Measurements from ENCODE around the gene TLE6. TPM values are rescaled to one million over a fixed set of nuclear protein-coding genes. Genes with fewer than 3 reads are reported as not detected.

The TLE6 gene
- total and polyA plus RNA-seq, 2 of the 13 experiments (the other 11 are each of a cell fraction or from before 2014, with no cell fraction given), result 0.24 to 5.5 TPM

- peaks cover 18% of the 10 kb centered on the region for H3K4me1 ChIP-seq (ENCODE audit: insufficient read depth, low read length)
- H3K9me3 ChIP-seq (ENCODE audit: low read length), result no peaks in the 10 kb centered on the region
- CTCF ChIA-PET (ENCODE audit: low intra/inter-chr PET ratio, low total read pairs), result no interaction called here
- no peaks in the 10 kb centered on the region for H3K36me3 ChIP-seq (replicated peaks in 1 of 2; ENCODE audit: control insufficient read depth in 1 of 2, insufficient read depth in 2 of 2, low read length in 2 of 2)
- intact Hi-C loops (cut with micrococcal nuclease; ENCODE audit: unreplicated experiment), result no loop called here
- no peak overlapping the region for H3K27ac ChIP-seq (ENCODE audit: extremely low read length, insufficient read depth, low read length)
- DNase-seq (ENCODE audit: low spot score), result no peak
- POLR2A ChIA-PET, result no interaction called here
- no peak overlapping the region for H3K4me2 ChIP-seq (ENCODE audit: low read depth, low read length)
- no peak overlapping the region for H2AFZ ChIP-seq (ENCODE audit: low read length)
- ATAC-seq, result no peak
- WGBS (ENCODE audit: low lambda C conversion rate), result 56% methylated on average over 5 of the region's 6 CpGs
- no peaks in the 10 kb centered on the region for H4K20me1 ChIP-seq (ENCODE audit: insufficient read depth, low read length)
- H3K27me3 ChIP-seq (ENCODE audit: control insufficient read depth in 1 of 2, insufficient read depth in 2 of 2, low read length in 2 of 2), result peaks cover 2 to 13% of the 10 kb centered on the region in 2 experiments; a peak in 4 of 5 replicates
- BruUV-seq (replicated peaks), result no TSS peak
- H3K79me2 ChIP-seq (ENCODE audit: insufficient read depth, low read length), result no peaks in the 10 kb centered on the region
- H3K9ac ChIP-seq (ENCODE audit: insufficient read depth, low read depth, low read length), result no peak overlapping the region
- H3K4me3 ChIP-seq (replicated peaks in 1 of 3; ENCODE audit: insufficient read depth in 1 of 3, low read depth in 2 of 3, low read length in 3 of 3), result no peak overlapping the region
- FAIRE-seq, result no peak
- TF ChIP-seq ZNF354B (CRISPR knock-in tag; IDR thresholded peaks at IDR 0.05) (no peak), MATR3 (CRISPR knock-in tag; IDR thresholded peaks at IDR 0.05) (no peak), MIXL1 (CRISPR knock-in tag; IDR thresholded peaks at IDR 0.05) (no peak)
- TF ChIP-seq, protein P1, sequence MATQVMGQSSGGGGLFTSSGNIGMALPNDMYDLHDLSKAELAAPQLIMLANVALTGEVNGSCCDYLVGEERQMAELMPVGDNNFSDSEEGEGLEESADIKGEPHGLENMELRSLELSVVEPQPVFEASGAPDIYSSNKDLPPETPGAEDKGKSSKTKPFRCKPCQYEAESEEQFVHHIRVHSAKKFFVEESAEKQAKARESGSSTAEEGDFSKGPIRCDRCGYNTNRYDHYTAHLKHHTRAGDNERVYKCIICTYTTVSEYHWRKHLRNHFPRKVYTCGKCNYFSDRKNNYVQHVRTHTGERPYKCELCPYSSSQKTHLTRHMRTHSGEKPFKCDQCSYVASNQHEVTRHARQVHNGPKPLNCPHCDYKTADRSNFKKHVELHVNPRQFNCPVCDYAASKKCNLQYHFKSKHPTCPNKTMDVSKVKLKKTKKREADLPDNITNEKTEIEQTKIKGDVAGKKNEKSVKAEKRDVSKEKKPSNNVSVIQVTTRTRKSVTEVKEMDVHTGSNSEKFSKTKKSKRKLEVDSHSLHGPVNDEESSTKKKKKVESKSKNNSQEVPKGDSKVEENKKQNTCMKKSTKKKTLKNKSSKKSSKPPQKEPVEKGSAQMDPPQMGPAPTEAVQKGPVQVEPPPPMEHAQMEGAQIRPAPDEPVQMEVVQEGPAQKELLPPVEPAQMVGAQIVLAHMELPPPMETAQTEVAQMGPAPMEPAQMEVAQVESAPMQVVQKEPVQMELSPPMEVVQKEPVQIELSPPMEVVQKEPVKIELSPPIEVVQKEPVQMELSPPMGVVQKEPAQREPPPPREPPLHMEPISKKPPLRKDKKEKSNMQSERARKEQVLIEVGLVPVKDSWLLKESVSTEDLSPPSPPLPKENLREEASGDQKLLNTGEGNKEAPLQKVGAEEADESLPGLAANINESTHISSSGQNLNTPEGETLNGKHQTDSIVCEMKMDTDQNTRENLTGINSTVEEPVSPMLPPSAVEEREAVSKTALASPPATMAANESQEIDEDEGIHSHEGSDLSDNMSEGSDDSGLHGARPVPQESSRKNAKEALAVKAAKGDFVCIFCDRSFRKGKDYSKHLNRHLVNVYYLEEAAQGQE (IDR thresholded peaks at IDR 0.05; ENCODE audit: borderline replicate concordance in 1 of 2, low read depth in 1 of 2, low read length in 2 of 2), result no peak
- in situ Hi-C loops (cut with HindIII; ENCODE audit: extremely low pct_ligation_motif_present, low pct_unique_long_range_greater_than_20kb), result no loop called here
Observed at GRCh38 chr19:3008994-3009393, 31.6 kb downstream of the TLE6 start.

GRCh38 chr19:3010871-3011270, 33.5 kb downstream of the TLE6 start:
- no peak for DNase-seq (ENCODE audit: low spot score)
- no peak for FAIRE-seq
- no peak overlapping the region for H3K4me3 ChIP-seq (replicated peaks in 1 of 3; ENCODE audit: insufficient read depth in 1 of 3, low read depth in 2 of 3, low read length in 3 of 3)
- H3K4me2 ChIP-seq (ENCODE audit: low read depth, low read length), result no peak overlapping the region
- intact Hi-C loops (cut with micrococcal nuclease; ENCODE audit: unreplicated experiment), result no loop called here
- in situ Hi-C loops (cut with HindIII; ENCODE audit: extremely low pct_ligation_motif_present, low pct_unique_long_range_greater_than_20kb), result no loop called here
- H3K27me3 ChIP-seq (ENCODE audit: control insufficient read depth in 1 of 2, insufficient read depth in 2 of 2, low read length in 2 of 2), result peaks cover 2 to 13% of the 10 kb centered on the region in 2 experiments; a peak in 3 of 5 replicates
- H3K79me2 ChIP-seq (ENCODE audit: insufficient read depth, low read length), result no peaks in the 10 kb centered on the region
- no peak overlapping the region for H2AFZ ChIP-seq (ENCODE audit: low read length)
- H4K20me1 ChIP-seq (ENCODE audit: insufficient read depth, low read length), result no peaks in the 10 kb centered on the region
- H3K27ac ChIP-seq (ENCODE audit: extremely low read length, insufficient read depth, low read length), result no peak overlapping the region
- H3K9ac ChIP-seq (ENCODE audit: insufficient read depth, low read depth, low read length), result no peak overlapping the region
- H3K4me1 ChIP-seq (ENCODE audit: insufficient read depth, low read length), result peaks cover 18% of the 10 kb centered on the region
- no TSS peak for BruUV-seq (replicated peaks)
- H3K9me3 ChIP-seq (ENCODE audit: low read length), result no peaks in the 10 kb centered on the region
- no peaks in the 10 kb centered on the region for H3K36me3 ChIP-seq (replicated peaks in 1 of 2; ENCODE audit: control insufficient read depth in 1 of 2, insufficient read depth in 2 of 2, low read length in 2 of 2)
- no peak for ATAC-seq
- ChIA-PET CTCF (ENCODE audit: low intra/inter-chr PET ratio, low total read pairs) (no interaction called here), POLR2A (no interaction called here)
- WGBS (ENCODE audit: low lambda C conversion rate), result 47% methylated on average over 12 of the region's 13 CpGs
- TF ChIP-seq, protein P2, sequence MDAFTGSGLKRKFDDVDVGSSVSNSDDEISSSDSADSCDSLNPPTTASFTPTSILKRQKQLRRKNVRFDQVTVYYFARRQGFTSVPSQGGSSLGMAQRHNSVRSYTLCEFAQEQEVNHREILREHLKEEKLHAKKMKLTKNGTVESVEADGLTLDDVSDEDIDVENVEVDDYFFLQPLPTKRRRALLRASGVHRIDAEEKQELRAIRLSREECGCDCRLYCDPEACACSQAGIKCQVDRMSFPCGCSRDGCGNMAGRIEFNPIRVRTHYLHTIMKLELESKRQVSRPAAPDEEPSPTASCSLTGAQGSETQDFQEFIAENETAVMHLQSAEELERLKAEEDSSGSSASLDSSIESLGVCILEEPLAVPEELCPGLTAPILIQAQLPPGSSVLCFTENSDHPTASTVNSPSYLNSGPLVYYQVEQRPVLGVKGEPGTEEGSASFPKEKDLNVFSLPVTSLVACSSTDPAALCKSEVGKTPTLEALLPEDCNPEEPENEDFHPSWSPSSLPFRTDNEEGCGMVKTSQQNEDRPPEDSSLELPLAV (CRISPR knock-in tag; conservative IDR thresholded peaks at IDR 0.05; ENCODE audit: low read depth), result no peak
- TF ChIP-seq TARDBP (CRISPR knock-in tag; IDR thresholded peaks at IDR 0.05) (no peak), HNF4G (IDR thresholded peaks at IDR 0.05; ENCODE audit: borderline replicate concordance, low read depth, low read length) (no peak), HNF4G (CRISPR knock-in tag; IDR thresholded peaks at IDR 0.05; ENCODE audit: borderline replicate concordance, low read depth) (no peak), FOXA1 (IDR thresholded peaks at IDR 0.05) (no peak), FOXA1 (CRISPR knock-in tag; IDR thresholded peaks at IDR 0.05) (no peak), PAX8 (CRISPR knock-in tag; IDR thresholded peaks at IDR 0.05; ENCODE audit: borderline replicate concordance) (no peak), DNMT3B (CRISPR knock-in tag; conservative IDR thresholded peaks at IDR 0.05) (no peak), SMYD3 (CRISPR knock-in tag; IDR thresholded peaks at IDR 0.05) (no peak)
- TF ChIP-seq, protein P3, sequence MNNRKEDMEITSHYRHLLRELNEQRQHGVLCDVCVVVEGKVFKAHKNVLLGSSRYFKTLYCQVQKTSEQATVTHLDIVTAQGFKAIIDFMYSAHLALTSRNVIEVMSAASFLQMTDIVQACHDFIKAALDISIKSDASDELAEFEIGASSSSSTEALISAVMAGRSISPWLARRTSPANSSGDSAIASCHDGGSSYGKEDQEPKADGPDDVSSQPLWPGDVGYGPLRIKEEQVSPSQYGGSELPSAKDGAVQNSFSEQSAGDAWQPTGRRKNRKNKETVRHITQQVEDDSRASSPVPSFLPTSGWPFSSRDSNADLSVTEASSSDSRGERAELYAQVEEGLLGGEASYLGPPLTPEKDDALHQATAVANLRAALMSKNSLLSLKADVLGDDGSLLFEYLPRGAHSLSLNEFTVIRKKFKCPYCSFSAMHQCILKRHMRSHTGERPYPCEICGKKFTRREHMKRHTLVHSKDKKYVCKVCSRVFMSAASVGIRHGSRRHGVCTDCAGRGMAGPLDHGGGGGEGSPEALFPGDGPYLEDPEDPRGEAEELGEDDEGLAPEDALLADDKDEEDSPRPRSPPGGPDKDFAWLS (CRISPR knock-in tag; IDR thresholded peaks at IDR 0.05; ENCODE audit: borderline replicate concordance), result no peak

Data from HepG2 (cell line).